HL-60 (cell line): ENCODE results near the gene SEMG2.

Experiments used
- CTCF ChIP-seq: IDR thresholded peaks from one replicate; pipeline ENCODE4 v1.5.1; 2011; ENCODE audit warnings: low read length, control low read depth, inconsistent platforms; ENCODE audit not compliant: insufficient read depth
- GABPA ChIP-seq: IDR thresholded peaks from 2 replicates; pipeline ENCODE4 v1.6.1; 2012; ENCODE audit warnings: low read depth

- TF ChIP-seq CTCF, result no peak
- TF ChIP-seq GABPA, result no peak
Observed at GRCh38 chr20:45246109-45246508, 24.9 kb downstream of the SEMG2 start.
